Testis (tissue), 3 donors: ENCODE results near the gene PDE6A. TPM values are rescaled to one million over a fixed set of nuclear protein-coding genes. Genes with fewer than 3 reads are reported as not detected.

Source experiments
- DNase-seq: peaks from one replicate; pipeline ENCODE4 v3.0.0-alpha.2; 2019
- H3K27ac ChIP-seq, 2 donors: fragments of 200-600 bp; sonication (generic); one replicate each; pipeline ENCODE4 v1.5.1; 2019
- H3K27me3 ChIP-seq: fragments of 200-600 bp; sonication (generic); one replicate; pipeline ENCODE4 v1.5.1; 2019
- H3K36me3 ChIP-seq: fragments of 200-600 bp; sonication (generic); one replicate; pipeline ENCODE4 v1.5.1; 2017; ENCODE audit warnings: low read depth; ENCODE audit errors: missing control alignments
- H3K4me1 ChIP-seq: fragments of 200-600 bp; sonication (generic); one replicate; pipeline ENCODE4 v1.5.1; 2019
- H3K4me3 ChIP-seq, 2 donors: fragments of 200-600 bp; sonication (generic); one replicate each; pipeline ENCODE4 v1.5.1; 2017 to 2019
- H3K9me3 ChIP-seq: fragments of 200-600 bp; sonication (generic); one replicate; pipeline ENCODE4 v1.5.1; 2017
- CTCF ChIP-seq, 3 experiments: fragments of 450-650 bp in 2 of 3; fragments of 200-600 bp in 1 of 3; sonication (generic) in 1 of 3; IDR thresholded peaks; one replicate each; pipeline ENCODE4 v1.5.1; 2016 to 2019; ENCODE audit warnings: antibody characterized with exemption in 3 of 3, mild to moderate bottlenecking in 2 of 3, moderate library complexity in 1 of 3
- POLR2A ChIP-seq: fragments of 450-650 bp; IDR thresholded peaks from one replicate; pipeline ENCODE4 v1.6.1; 2017; ENCODE audit warnings: antibody characterized with exemption, mild to moderate bottlenecking, moderate library complexity
- WGBS, 2 donors: methylation state at CpG; one replicate each; pipeline ENCODE4 v1.1.5; 2018; 5-methylcytosine and 5-hydroxymethylcytosine counted together
- intact Hi-C: fragments of 100-400 bp; cut with DNase I; formaldehyde crosslinking; loops from one replicate; pipeline ENCODE4 v1.15.1; 2023; ENCODE audit warnings: low total_unique reads
- polyA plus RNA-seq: library from polyadenylated mRNA; stranded (reverse); fragments of 350-450 nt; fragmentation: Illumina TruSeq; extraction: RNeasy Lipid Tissue Mini Kit (QIAGEN cat#74804); gene quantifications from one replicate; pipeline ENCODE4 v1.2.3, GENCODE V29; 2014; ENCODE audit warnings: low read depth, low replicate concordance; ENCODE audit not compliant: insufficient read depth
- total RNA-seq, 2 donors: library from RNA; depleted of rRNA; stranded (reverse); fragments of >200 nt; gene quantifications; one replicate each; pipeline ENCODE4 v1.2.3, GENCODE V29; 2016

The PDE6A gene
- total and polyA plus RNA-seq, 3 donors from 2014 or later, result 2.9 to 4.6 (median 3.2) TPM

GRCh38 chr5:149818116-149818515, 126.5 kb downstream of the PDE6A start:
- intact Hi-C loops, result no loop called here
- TF ChIP-seq POLR2A (no peak), CTCF (IDR thresholded peaks at IDR 0.05) (no peak)
- WGBS, 2 donors, result 86 to 97% methylated on average over 3 to 4 of the region's 4 CpGs

GRCh38 chr5:149817539-149818060, 127.0 kb downstream of the PDE6A start:
- no peaks in the 10 kb centered on the region for H3K9me3 ChIP-seq
- H3K4me3 ChIP-seq, result no peak overlapping the region
- H3K36me3 ChIP-seq, result no peaks in the 10 kb centered on the region
- H3K27ac ChIP-seq, result no peak overlapping the region
- no peaks in the 10 kb centered on the region for H3K27me3 ChIP-seq
- H3K4me1 ChIP-seq, result no peaks in the 10 kb centered on the region
- DNase-seq, result no peak
- 87 to 91% methylated on average over 4 of the region's 4 CpGs for WGBS, 2 donors
- intact Hi-C loops, result no loop called here
- TF ChIP-seq CTCF (IDR thresholded peaks at IDR 0.05), result no peak
- TF ChIP-seq POLR2A, result no peak

More at GRCh38 chr5:149818116-149818515, 126.5 kb downstream of the PDE6A start:
- no peak for DNase-seq
- Histone ChIP-seq H3K27me3 (no peaks in the 10 kb centered on the region), H3K27ac (no peak overlapping the region), H3K4me3 (no peak overlapping the region), H3K9me3 (no peaks in the 10 kb centered on the region), H3K4me1 (no peaks in the 10 kb centered on the region), H3K36me3 (no peaks in the 10 kb centered on the region)

- Histone ChIP-seq H3K36me3 (no peaks in the 10 kb centered on the region), H3K27me3 (no peaks in the 10 kb centered on the region), H3K27ac (no peak overlapping the region), H3K4me3 (no peak overlapping the region), H3K9me3 (no peaks in the 10 kb centered on the region), H3K4me1 (no peaks in the 10 kb centered on the region)
- 62 to 65% methylated on average over 2 of the region's 2 CpGs for WGBS, 2 donors
- no peak for DNase-seq
- TF ChIP-seq POLR2A (no peak), CTCF (IDR thresholded peaks at IDR 0.05) (no peak)
- intact Hi-C loops, result no loop called here
These were observed 127.9 kb downstream of the PDE6A start for GRCh38 chr5:149816661-149817060.

DNA sequence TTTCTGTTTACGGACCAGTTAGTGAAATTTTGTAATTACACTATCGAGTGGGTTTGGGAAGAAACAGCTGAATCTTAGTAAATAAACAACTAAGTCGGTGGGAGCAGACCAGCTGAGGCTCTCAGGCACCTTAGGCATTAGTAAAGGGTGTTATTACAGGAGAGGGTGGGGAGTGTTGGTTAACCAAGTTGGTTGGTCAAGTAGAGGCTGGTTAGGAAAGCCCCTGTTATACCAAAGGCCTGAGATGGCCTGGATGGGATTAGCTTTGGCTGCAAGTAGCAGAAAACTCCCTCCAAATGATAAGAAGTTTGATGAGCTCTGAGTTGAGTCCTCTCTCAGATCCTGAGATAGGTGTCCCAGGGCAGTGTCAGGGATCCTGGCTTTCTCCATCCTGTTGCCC, 133.1 kb downstream of the PDE6A start:
- no peak for TF ChIP-seq CTCF (IDR thresholded peaks at IDR 0.05)
- no peak for TF ChIP-seq POLR2A
- intact Hi-C loops, result no loop called here
- Histone ChIP-seq H3K27ac (no peak overlapping the region), H3K27me3 (no peaks in the 10 kb centered on the region), H3K9me3 (no peaks in the 10 kb centered on the region), H3K36me3 (no peaks in the 10 kb centered on the region), H3K4me1 (peaks cover 6% of the 10 kb centered on the region), H3K4me3 (no peak overlapping the region)
- no peak for DNase-seq
- WGBS, 2 donors, result 58 to 83% methylated on average over 3 of the region's 3 CpGs

DNA sequence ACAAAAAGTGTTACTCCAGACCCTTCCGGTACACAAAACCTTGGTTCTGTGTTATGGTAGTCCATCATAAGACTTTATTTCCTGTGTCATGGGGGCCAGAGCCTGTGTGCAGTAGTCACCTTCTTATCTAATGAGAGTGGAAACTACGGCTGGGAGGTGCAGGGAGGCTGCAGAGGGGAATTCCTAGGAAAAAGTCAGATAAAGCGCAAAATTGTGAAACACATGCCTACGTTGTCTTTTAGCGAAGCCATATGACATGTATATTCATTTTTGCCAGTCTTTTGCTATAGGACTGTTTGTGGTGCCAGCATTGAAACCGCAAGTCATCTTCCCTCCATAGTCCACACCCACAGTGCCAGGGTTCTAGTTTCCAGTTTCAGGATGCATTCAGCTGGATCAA, 133.7 kb downstream of the PDE6A start:
- intact Hi-C loops, result no loop called here

More for the DNA sequence above, 133.7 kb downstream of the PDE6A start:
- H3K27ac ChIP-seq, result no peak overlapping the region
- no peaks in the 10 kb centered on the region for H3K9me3 ChIP-seq
- TF ChIP-seq CTCF (IDR thresholded peaks at IDR 0.05) (no peak), POLR2A (no peak)
- H3K4me3 ChIP-seq, result no peak overlapping the region
- H3K27me3 ChIP-seq, result no peaks in the 10 kb centered on the region
- H3K4me1 ChIP-seq, result peaks cover 12% of the 10 kb centered on the region
- no peak for DNase-seq
- WGBS, 2 donors, result 84 to 91% methylated on average over 6 of the region's 6 CpGs
- no peaks in the 10 kb centered on the region for H3K36me3 ChIP-seq
